Lower leg skin (tissue), 3 donors: ENCODE measurements around the gene PPP2R3A.

ENCODE experiments used
- CTCF ChIP-seq, 3 donors: fragments of 450-650 bp; IDR thresholded peaks; one replicate each; pipeline ENCODE4 v1.5.1; 2016; ENCODE audit warnings: antibody characterized with exemption in 3 of 3, mild to moderate bottlenecking in 3 of 3, moderate library complexity in 2 of 3
- POLR2A ChIP-seq, 2 donors: fragments of 450-650 bp; IDR thresholded peaks; one replicate each; pipeline ENCODE4 v1.6.1; 2016 to 2017; ENCODE audit warnings: antibody characterized with exemption in 2 of 2, mild to moderate bottlenecking in 1 of 2, moderate library complexity in 1 of 2

GRCh38 chr3:135965129-135965505 is 411 bp upstream of the PPP2R3A start:
- TF ChIP-seq CTCF (IDR thresholded peaks at IDR 0.05) (no peak), POLR2A (IDR thresholded peaks at IDR 0.05) (no peak)
